Medulla oblongata (tissue), 1 donor: ENCODE results near the gene PPP6R2.
"Not testable (repeated sequence)": the region's sequence is repeated elsewhere in the genome, so short reads cannot be mapped to it uniquely, and the experiment has no call there.

Experiments
- DNase-seq: peaks from one replicate; pipeline ENCODE4 v3.0.0-alpha.2; 2015; ENCODE audit errors: extremely low spot score

PPP6R2 gene

DNA sequence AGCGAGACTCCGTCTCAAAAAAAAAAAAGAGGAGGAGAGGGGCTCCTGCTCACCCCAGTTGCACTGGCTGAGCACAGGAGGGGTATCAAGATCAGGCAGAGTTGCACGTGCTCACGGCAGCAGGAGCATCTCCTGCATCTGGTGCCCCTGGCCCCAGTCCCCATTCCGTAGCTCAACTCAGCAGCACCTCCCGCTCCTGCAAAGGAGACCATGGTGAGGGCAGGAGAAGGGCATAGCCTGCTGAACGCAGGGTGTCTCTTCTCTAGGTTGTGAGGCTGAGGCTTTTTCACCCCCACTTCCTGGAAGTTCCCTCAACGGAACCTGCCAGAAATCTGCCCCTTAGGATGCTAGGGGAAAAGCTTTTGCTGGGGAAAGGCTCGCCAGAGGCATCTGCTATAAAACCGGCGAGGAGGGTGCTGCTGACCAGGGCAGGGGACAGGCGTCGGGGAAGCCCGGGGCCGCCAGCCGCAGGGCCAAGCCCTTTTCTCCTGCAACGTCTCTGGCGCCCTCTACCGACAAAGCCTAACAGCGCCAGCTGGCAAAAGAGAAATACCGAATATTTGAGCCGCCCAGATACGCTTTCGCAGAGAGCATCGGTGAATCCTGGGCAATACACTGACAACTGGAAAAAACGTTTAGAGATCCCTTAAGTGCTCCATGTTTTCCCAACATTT lies 1.0 kb upstream of the PPP6R2 start:
- DNase-seq: peak; percentile 94

GRCh38 chr22:50343541-50343935 lies 411 bp downstream of the PPP6R2 start:
- no peak for DNase-seq

- DNase-seq: no peak
These were observed 3.3 kb downstream of the PPP6R2 start for GRCh38 chr22:50346470-50346869.

DNA sequence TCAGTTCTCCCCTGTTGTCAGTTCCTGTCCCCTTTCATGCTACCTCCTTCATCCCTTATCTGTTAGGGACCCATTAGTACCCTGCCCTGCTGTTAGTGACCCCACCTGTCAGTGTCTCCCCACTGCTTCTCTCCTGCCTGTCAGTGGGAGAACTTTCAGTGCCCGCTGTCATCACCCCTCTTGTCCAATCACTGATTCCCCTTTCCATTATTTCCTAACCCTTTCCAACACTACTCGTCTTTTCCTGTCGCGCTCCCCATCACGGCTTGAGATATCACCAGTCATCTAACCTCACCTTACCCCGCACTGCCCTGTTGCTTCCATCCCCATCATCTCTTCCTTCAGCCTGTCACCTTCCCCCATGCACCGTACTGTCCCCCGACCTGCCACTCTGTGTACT lies 4.0 kb downstream of the PPP6R2 start:
- DNase-seq: no peak

DNA sequence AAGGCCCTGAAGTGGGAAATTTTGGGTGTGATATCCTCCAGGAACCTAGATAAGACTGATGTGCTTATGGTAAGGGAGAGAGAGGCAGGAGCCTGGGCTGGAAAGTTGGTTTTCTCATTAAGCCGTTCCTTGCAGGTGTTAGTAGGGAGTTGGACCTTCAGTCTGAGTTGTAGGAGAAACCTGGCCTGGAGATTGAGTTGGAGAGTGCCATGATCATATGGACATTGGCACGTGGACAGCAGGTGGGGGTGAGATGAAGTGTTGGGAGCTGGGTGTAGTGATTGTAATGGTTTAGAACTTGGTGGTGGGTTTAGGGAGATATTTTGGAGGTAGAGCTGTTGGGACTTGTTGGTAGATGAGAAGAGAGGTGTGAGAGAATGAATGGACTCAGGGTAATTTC lies 4.9 kb downstream of the PPP6R2 start:
- no peak for DNase-seq

- no peak for DNase-seq
These were observed 13.1 kb downstream of the PPP6R2 start for GRCh38 chr22:50356186-50356585.

- no peak for DNase-seq
These were observed 14.1 kb downstream of the PPP6R2 start for GRCh38 chr22:50357222-50357621.

DNA sequence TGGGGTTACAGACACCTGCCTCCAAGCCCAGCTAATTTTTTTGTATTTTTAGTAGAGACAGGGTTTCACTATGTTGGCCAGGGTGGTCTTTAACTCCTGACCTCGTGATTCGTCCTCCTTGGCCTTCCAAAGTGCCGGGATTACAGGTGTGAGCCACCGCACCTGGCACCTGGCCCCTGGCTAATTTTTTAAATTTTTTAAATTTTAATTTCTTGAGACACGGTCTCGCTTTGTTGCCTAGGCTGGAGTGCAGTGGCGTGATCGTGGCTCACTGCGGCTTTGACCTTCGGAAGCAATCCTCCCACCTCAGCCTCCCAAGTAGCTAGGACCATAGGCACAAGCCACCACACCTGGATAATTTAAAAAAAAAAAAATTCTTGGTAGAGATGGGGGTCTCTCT lies 14.6 kb downstream of the PPP6R2 start:
- no peak for DNase-seq

GRCh38 chr22:50360578-50360977 lies 17.5 kb downstream of the PPP6R2 start:
- DNase-seq: no peak

GRCh38 chr22:50361222-50361621 lies 18.1 kb downstream of the PPP6R2 start:
- DNase-seq: no peak

GRCh38 chr22:50361688-50362087 lies 18.6 kb downstream of the PPP6R2 start:
- no peak for DNase-seq

GRCh38 chr22:50363166-50363802 lies 20.2 kb downstream of the PPP6R2 start:
- DNase-seq: no peak

GRCh38 chr22:50363803-50364194 lies 20.7 kb downstream of the PPP6R2 start:
- not testable (repeated sequence) for DNase-seq

DNA sequence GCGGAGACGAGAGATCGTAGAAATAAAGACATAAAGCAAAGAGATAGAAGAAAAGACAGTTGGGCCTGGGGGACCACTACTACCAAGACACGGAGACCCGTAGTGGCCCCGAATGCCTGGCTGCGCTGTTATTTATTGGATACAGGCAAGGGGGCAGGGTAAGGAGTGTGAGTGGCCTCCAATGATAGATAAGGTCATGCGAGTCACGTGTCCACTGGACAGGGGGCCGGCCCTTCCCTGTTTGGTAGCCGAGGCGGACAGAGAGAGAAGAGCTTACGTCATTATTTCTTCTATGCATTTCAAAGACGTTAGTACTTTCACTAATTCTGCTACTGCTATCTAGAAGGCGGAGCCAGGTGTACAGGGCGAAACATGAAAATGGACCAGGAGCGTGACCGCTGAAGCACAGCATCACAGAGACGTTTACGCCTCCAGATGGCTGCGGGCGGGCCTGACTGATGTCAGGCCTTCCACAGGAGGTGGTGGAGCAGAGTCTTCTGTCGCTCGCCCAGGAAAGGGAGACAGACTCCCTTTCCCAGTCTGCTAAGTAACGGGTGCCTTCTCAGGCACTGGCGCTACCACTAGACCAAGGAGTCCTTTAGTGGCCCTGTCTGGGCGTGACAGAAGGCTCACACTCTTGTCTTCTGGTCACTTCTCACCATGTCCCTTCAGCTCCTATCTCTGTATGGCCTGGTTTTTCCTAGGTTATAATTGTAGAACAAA lies 24.8 kb downstream of the PPP6R2 start:
- no peak for DNase-seq

GRCh38 chr22:50371101-50371648 lies 28.0 kb downstream of the PPP6R2 start:
- DNase-seq: no peak

DNA sequence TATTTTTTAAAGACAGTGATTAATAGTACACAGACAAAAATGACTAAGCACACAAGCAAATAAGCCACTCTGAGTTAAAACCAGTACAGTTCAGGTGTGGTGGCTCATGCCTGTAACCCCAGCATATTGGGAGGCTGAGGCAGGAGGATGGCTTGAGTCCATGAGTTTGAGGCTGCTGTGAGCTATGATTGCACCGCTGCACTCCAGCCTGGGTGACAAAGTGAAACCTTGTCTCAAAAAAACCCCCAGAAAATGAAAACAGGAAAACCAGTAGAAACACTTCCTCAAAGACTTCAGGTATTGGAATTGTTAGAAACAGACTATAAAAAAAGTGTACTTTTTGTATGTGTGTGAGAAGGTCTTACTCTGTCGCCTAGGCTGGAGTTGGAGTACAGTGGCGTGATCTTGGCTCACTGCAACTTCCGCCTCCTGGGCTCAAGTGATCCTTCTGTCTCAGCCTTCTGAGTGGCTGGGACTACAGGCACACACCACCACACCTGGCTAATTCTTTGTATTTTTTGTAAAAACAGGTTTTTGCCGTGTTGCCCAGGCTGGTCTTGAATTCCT lies 33.0 kb downstream of the PPP6R2 start:
- DNase-seq: peak; percentile 23

- not testable (repeated sequence) for DNase-seq
These were observed 38.0 kb downstream of the PPP6R2 start for GRCh38 chr22:50381021-50381555.

DNA sequence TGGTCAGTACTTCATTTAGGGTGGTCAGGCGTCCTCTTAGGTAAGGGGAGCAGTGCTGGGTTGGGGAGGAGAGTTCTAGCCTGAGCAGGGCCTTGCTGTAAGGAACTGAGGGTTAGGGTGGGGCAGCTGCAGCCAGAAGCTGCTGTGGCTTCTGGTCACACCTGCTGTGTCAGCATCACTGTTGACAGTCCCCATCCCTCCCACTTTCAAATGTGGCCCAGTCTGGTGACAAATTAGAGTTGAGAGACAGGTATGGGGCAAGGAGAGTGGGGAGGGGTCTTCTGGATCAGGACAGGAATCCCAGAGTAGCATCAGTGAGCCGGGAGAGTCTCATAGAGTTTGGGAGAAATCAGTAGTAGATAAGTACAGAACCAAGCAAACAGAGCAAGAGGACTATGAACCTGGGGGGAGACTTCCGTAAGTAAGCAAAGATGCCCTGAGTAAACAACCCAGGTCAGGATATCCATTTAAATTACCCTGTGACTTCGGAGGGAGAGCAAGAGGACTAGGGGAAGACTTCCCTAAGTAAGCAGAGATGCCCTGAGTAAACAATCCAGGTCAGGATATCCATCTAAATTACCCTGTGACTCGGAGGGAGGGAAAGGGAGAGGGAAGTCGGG lies 53.7 kb downstream of the PPP6R2 start:
- DNase-seq: no peak

GRCh38 chr22:50397371-50398060 lies 54.4 kb downstream of the PPP6R2 start:
- not testable (repeated sequence) for DNase-seq

- no peak for DNase-seq
These were observed 55.9 kb downstream of the PPP6R2 start for GRCh38 chr22:50398831-50399648.
